Thyroid gland (tissue), 4 donors: Measurements from ENCODE around the gene SLC9B2.

ENCODE experiments used
- CTCF ChIP-seq, 6 experiments: fragments of 200-600 bp in 3 of 6; fragments of 450-650 bp in 3 of 6; sonication (generic) in 3 of 6; IDR thresholded peaks; one replicate each; pipeline ENCODE4 v1.5.1; 2016 to 2019; ENCODE audit warnings: antibody characterized with exemption in 6 of 6, mild to moderate bottlenecking in 2 of 6, inconsistent platforms in 1 of 6, moderate library complexity in 1 of 6
- POLR2A ChIP-seq, 2 donors: fragments of 450-650 bp; IDR thresholded peaks; one replicate each; pipeline ENCODE4 v1.6.1; 2017; ENCODE audit warnings: antibody characterized with exemption in 2 of 2, mild to moderate bottlenecking in 2 of 2, moderate library complexity in 1 of 2

GRCh38 chr4:103105558-103106356 is 29.2 kb upstream of the SLC9B2 start:
- TF ChIP-seq CTCF (IDR thresholded peaks at IDR 0.05) (no peak), POLR2A (IDR thresholded peaks at IDR 0.05) (no peak)
